K562 (cell line): ENCODE measurements around the gene CTDSP2. TPM values are rescaled to one million over a fixed set of nuclear protein-coding genes. Genes with fewer than 3 reads are reported as not detected.

Source experiments
- ATAC-seq: fragments of 200-7000 bp; cut with Tn5 transposase; 3 replicates; pipeline ENCODE4 v1.9.1; 2020; ENCODE audit warnings: moderate library complexity
- BruUV-seq: library from RNA; stranded (reverse); fragments of 400-500 nt; replicated peaks from 2 replicates; lab custom pipeline; 2021; lab: Mats Ljungman, UMichigan
- CTCF ChIA-PET: fragments of 300-600 bp; formaldehyde crosslinking; extraction: SDS; loops from one replicate; lab custom pipeline; 2021; ENCODE audit warnings: low intra/inter-chr PET ratio; lab: Yijun Ruan, JAX
- POLR2A ChIA-PET: fragments of 300-600, 350-650 bp; sonication (Branson Sonifier 250); formaldehyde crosslinking; extraction: SDS; loops from one replicate; lab custom pipeline; 2021; ENCODE audit warnings: antibody characterized with exemption, inconsistent platforms; lab: Yijun Ruan, JAX
- DNase-seq, 4 experiments: peaks; one replicate each; pipeline versions ENCODE4 v3.0.0 to v3.0.0-alpha.2; 2011 to 2018; ENCODE audit warnings: low spot score in 3 of 4, mixed read lengths in 3 of 4; ENCODE audit errors: extremely low read depth in 1 of 4
- FAIRE-seq: peaks from 2 replicates; lab custom pipeline; 2011; peaks lifted over from hg19 to GRCh38; lab: Jason Lieb, UNC
- H2AFZ ChIP-seq: 2 replicates; pipeline ENCODE4 v1.6.0; 2011; ENCODE audit warnings: low read depth, low read length, control low read depth, inconsistent platforms
- H3K27ac ChIP-seq: fragments of 200-600 bp; 3 replicates; pipeline ENCODE4 v1.8.0; 2011; ENCODE audit warnings: low read depth, mild to moderate bottlenecking, control low read depth, inconsistent platforms, low read length, moderate library complexity, mixed read lengths; ENCODE audit errors: extremely low read depth
- H3K27me3 ChIP-seq, 2 experiments: fragments of 300-600 bp in 1 of 2; 2 replicates in 1 of 2; 3 replicates in 1 of 2; pipeline versions ENCODE4 v1.6.0 to v1.8.0; 2011; ENCODE audit warnings: inconsistent platforms in 2 of 2, low read length in 2 of 2, mild to moderate bottlenecking in 1 of 2, mixed read lengths in 1 of 2, moderate library complexity in 1 of 2; ENCODE audit not compliant: control insufficient read depth in 2 of 2, insufficient read depth in 2 of 2
- H3K36me3 ChIP-seq: fragments of 300-600 bp; 3 replicates; pipeline ENCODE4 v1.8.0; 2011; ENCODE audit warnings: mild to moderate bottlenecking, low read length, inconsistent platforms; ENCODE audit not compliant: control insufficient read depth, insufficient read depth
- H3K4me1 ChIP-seq, 2 experiments: fragments of 200-600 bp in 1 of 2; replicated peaks in 1 of 2; 2 replicates in 1 of 2; 3 replicates in 1 of 2; pipeline versions ENCODE4 v1.5.1 to v1.8.0; 2011; ENCODE audit warnings: inconsistent platforms in 2 of 2, low read length in 2 of 2, mild to moderate bottlenecking in 1 of 2, mixed read lengths in 1 of 2, moderate library complexity in 1 of 2; ENCODE audit not compliant: control insufficient read depth in 2 of 2, insufficient read depth in 2 of 2
- H3K4me2 ChIP-seq: 2 replicates; pipeline ENCODE4 v1.6.1; 2011; ENCODE audit warnings: low read length, control low read depth, inconsistent platforms, mixed read lengths; ENCODE audit not compliant: insufficient read depth
- H3K4me3 ChIP-seq: fragments of 200-600 bp; sonication (generic), shearing (Covaris generic); 2 replicates; pipeline ENCODE4 v1.5.1; 2016; ENCODE audit warnings: control low read depth, inconsistent platforms
- H3K79me2 ChIP-seq: fragments of 200-600 bp; 3 replicates; pipeline ENCODE4 v1.8.0; 2011; ENCODE audit warnings: low read length, inconsistent platforms; ENCODE audit not compliant: control insufficient read depth, insufficient read depth
- H3K9ac ChIP-seq, 2 experiments: 2 replicates each; pipeline versions ENCODE4 v1.6.0 to v1.6.1; 2011; ENCODE audit warnings: low read depth in 2 of 2, low read length in 2 of 2, control low read depth in 1 of 2, inconsistent platforms in 1 of 2, mild to moderate bottlenecking in 1 of 2, mixed read lengths in 1 of 2; ENCODE audit not compliant: insufficient read depth in 1 of 2
- H3K9me1 ChIP-seq: one replicate; pipeline ENCODE4 v1.6.0; 2011; ENCODE audit warnings: inconsistent platforms, mild to moderate bottlenecking, low read length, moderate library complexity; ENCODE audit not compliant: control insufficient read depth, insufficient read depth
- H3K9me3 ChIP-seq: replicated peaks from 2 replicates; pipeline ENCODE4 v1.5.1; 2011; ENCODE audit warnings: low read depth, low read length, inconsistent platforms; ENCODE audit not compliant: control insufficient read depth, insufficient read depth
- H4K20me1 ChIP-seq: replicated peaks from 2 replicates; pipeline ENCODE4 v1.6.1; 2011; ENCODE audit warnings: low read length, inconsistent platforms, mixed read lengths; ENCODE audit not compliant: control insufficient read depth, insufficient read depth
- HMGN3 ChIP-seq: IDR thresholded peaks from 2 replicates; pipeline ENCODE4 v1.6.1; 2011; ENCODE audit warnings: borderline replicate concordance, low read depth, mild to moderate bottlenecking, mixed read lengths, low read length; ENCODE audit not compliant: insufficient read length; ENCODE audit errors: extremely low read depth
- RBM17 ChIP-seq: fragments of 200-400 bp; formaldehyde crosslinking; IDR thresholded peaks from 2 replicates; pipeline ENCODE4 v1.6.1; 2017; ENCODE audit warnings: low read depth, mild to moderate bottlenecking, low read length, borderline replicate concordance
- ZNF140 ChIP-seq: fragments of 250-450 bp; sonication (Bioruptor Pico); IDR thresholded peaks from 2 replicates; pipeline ENCODE4 v1.8.0; 2021; ENCODE audit warnings: moderate library complexity, mild to moderate bottlenecking, inconsistent platforms
- WGBS: fragments of 100-300 bp; shearing (Covaris generic); methylation state at CpG from one replicate; pipeline ENCODE4 v1.1.6; 2016; ENCODE audit warnings: low coverage, mixed read lengths; ENCODE audit not compliant: insufficient coverage; ENCODE audit errors: missing lambda C conversion rate; 5-methylcytosine and 5-hydroxymethylcytosine counted together
- in situ Hi-C: fragments of 300-500 bp; cut with MboI; formaldehyde crosslinking; loops from 4 replicates; pipeline ENCODE4 v1.15.0; 2018; ENCODE audit warnings: inconsistent platforms, mixed read lengths
- intact Hi-C: fragments of 100-400 bp; cut with micrococcal nuclease; formaldehyde crosslinking; loops from 2 replicates; pipeline ENCODE4 v1.14.2; 2022
- polyA plus RNA-seq, 8 experiments: library from polyadenylated mRNA; depleted of rRNA in 4 of 8; stranded (reverse) in 5 of 8; unstranded in 3 of 8; fragments of >200 nt; fragmentation: Nextera tagmentation in 2 of 8; fragmentation: Illumina TruSeq in 1 of 8; extraction: Ambion mirVana in 2 of 8; extraction: Trizol in 1 of 8; gene quantifications; 2 replicates each; pipeline versions ENCODE4 v1.2.1 to v1.2.3, GENCODE V29; 2011 to 2014; ENCODE audit warnings: inconsistent platforms in 1 of 8, missing spikeins in 1 of 8
- total RNA-seq, 7 experiments: library from RNA; depleted of rRNA in 6 of 7; stranded (reverse); fragments of >200 nt in 6 of 7; fragmentation: Illumina TruSeq in 2 of 7; extraction: Trizol in 2 of 7; gene quantifications; 2 replicates each; pipeline versions ENCODE4 v1.2.1 to v1.2.3, GENCODE V29; 2011 to 2021; ENCODE audit warnings: low replicate concordance in 1 of 7
- TF ChIP-seq, protein P1 (sequence below), 2 experiments: fragments of 450-650 bp; IDR thresholded peaks; 2 replicates each; pipeline ENCODE4 v1.6.1; 2016; ENCODE audit warnings: mild to moderate bottlenecking in 2 of 2, borderline replicate concordance in 1 of 2, low read depth in 1 of 2, moderate library complexity in 1 of 2
- TF ChIP-seq, protein P2 (sequence below): sonication (generic); formaldehyde crosslinking; IDR thresholded peaks from 2 replicates; pipeline ENCODE4 v1.8.0; 2022; ENCODE audit warnings: missing genetic modification reagents, mild to moderate bottlenecking, borderline replicate concordance
- TF ChIP-seq, protein P3 (sequence below): IDR thresholded peaks from 2 replicates; pipeline ENCODE4 v1.6.1; 2016; ENCODE audit warnings: missing genetic modification characterization, missing compliant biosample characterization

Gene CTDSP2
- total and polyA plus RNA-seq, 9 of the 15 experiments (the other 6 are each of a cell fraction or from before 2014, with no cell fraction given): 20.4 to 108 (median 47.7) TPM

- no peak for TF ChIP-seq ZNF140
Observed at GRCh38 chr12:57793920-57794319, 52.6 kb downstream of the CTDSP2 start (continued).

GRCh38 chr12:57783861-57784260, 62.7 kb downstream of the CTDSP2 start:
- H3K27ac ChIP-seq: no peak overlapping the region
- in situ Hi-C loops (no loop called here), intact Hi-C loops (no loop called here)
- H4K20me1 ChIP-seq: no peaks in the 10 kb centered on the region
- TSS peak; percentile 56 for BruUV-seq
- no peak for FAIRE-seq
- ChIA-PET POLR2A (interaction anchor here (1.0 to 1.3 kb wide), 4 partner anchors 11 to 27 kb away, joined by 3 to 5 read pairs (median 4); partner anchors contain the start of gene CYP27B1), CTCF (interaction anchor here (1.9 kb wide), 1 partner anchor 120 kb away, joined by 14 read pairs; no protein-coding TSS in a partner anchor)
- H2AFZ ChIP-seq: no peak overlapping the region
- H3K9me3 ChIP-seq: no peaks in the 10 kb centered on the region
- peak overlapping the region; percentile 96 for H3K4me2 ChIP-seq
- H3K9me1 ChIP-seq: no peaks in the 10 kb centered on the region
- H3K79me2 ChIP-seq: peaks cover 28% of the 10 kb centered on the region
- WGBS: 74% methylated on average over 10 of the region's 11 CpGs
- ATAC-seq: no peak
- TF ChIP-seq, protein P1, sequence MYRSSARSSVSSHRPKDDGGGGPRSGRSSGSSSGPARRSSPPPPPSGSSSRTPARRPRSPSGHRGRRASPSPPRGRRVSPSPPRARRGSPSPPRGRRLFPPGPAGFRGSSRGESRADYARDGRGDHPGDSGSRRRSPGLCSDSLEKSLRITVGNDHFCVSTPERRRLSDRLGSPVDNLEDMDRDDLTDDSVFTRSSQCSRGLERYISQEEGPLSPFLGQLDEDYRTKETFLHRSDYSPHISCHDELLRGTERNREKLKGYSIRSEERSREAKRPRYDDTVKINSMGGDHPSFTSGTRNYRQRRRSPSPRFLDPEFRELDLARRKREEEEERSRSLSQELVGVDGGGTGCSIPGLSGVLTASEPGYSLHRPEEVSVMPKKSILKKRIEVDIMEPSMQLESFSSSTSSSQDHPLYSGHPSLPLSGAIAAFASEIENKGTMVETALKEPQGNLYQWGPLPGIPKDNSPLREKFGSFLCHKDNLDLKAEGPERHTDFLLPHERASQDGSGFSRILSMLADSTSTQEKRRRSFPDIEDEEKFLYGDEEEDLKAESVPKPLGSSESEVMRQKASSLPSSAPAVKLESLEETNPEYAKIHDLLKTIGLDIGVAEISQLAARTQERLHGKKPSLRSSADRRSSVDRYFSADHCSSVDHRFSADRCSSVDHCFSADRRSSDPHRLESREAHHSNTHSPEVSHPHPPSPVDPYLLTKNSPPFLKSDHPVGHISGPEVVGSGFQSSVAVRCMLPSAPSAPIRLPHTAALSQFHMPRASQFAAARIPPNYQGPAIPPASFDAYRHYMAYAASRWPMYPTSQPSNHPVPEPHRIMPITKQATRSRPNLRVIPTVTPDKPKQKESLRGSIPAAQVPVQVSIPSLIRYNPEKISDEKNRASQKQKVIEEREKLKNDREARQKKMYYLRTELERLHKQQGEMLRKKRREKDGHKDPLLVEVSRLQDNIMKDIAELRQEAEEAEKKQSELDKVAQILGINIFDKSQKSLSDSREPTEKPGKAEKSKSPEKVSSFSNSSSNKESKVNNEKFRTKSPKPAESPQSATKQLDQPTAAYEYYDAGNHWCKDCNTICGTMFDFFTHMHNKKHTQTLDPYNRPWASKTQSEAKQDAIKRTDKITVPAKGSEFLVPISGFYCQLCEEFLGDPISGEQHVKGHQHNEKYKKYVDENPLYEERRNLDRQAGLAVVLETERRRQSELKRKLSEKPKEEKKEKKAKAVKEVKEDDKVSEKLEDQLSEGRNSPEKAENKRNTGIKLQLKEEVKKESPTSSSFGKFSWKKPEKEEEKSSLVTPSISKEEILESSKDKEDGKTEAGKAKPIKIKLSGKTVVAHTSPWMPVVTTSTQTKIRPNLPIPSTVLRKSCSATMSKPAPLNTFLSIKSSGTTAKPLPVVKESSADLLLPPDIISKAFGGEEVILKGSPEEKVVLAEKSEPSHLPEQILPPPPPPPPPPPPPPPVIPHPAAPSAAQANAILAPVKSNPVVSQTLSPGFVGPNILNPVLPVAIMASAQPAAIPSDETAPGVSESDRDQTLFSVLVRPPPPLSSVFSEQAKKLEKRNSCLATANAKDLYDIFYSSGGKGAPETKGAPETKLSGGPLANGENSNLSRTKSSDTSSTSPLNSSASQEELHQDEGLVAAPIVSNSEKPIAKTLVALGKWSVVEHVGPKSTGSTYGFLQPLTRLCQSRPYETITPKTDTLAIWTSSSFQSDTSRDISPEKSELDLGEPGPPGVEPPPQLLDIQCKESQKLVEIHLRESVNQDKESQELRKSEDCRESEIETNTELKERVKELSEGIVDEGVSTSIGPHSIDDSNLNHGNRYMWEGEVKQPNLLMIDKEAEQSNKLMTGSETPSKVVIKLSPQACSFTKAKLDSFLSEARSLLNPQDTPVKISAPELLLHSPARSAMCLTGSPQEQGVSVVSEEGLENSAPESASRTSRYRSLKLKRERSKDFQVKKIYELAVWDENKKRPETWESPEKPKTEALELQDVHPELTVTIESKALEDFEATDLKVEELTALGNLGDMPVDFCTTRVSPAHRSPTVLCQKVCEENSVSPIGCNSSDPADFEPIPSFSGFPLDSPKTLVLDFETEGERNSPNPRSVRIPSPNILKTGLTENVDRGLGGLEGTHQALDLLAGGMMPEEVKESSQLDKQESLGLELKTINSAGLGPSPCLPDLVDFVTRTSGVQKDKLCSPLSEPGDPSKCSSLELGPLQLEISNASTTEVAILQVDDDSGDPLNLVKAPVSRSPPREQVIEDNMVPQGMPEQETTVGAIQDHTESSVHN (IDR thresholded peaks at IDR 0.05; ENCODE audit: borderline replicate concordance in 1 of 2, low read depth in 1 of 2): no peak
- TF ChIP-seq RBM17: no peak
- no peak for TF ChIP-seq HMGN3
- TF ChIP-seq, protein P2, sequence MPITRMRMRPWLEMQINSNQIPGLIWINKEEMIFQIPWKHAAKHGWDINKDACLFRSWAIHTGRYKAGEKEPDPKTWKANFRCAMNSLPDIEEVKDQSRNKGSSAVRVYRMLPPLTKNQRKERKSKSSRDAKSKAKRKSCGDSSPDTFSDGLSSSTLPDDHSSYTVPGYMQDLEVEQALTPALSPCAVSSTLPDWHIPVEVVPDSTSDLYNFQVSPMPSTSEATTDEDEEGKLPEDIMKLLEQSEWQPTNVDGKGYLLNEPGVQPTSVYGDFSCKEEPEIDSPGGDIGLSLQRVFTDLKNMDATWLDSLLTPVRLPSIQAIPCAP (CRISPR knock-in tag): no peak
- TF ChIP-seq, protein P3, sequence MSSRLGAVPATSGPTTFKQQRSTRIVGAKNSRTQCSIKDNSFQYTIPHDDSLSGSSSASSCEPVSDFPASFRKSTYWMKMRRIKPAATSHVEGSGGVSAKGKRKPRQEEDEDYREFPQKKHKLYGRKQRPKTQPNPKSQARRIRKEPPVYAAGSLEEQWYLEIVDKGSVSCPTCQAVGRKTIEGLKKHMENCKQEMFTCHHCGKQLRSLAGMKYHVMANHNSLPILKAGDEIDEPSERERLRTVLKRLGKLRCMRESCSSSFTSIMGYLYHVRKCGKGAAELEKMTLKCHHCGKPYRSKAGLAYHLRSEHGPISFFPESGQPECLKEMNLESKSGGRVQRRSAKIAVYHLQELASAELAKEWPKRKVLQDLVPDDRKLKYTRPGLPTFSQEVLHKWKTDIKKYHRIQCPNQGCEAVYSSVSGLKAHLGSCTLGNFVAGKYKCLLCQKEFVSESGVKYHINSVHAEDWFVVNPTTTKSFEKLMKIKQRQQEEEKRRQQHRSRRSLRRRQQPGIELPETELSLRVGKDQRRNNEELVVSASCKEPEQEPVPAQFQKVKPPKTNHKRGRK (tag): no peak
- H3K4me3 ChIP-seq: no peak overlapping the region
- no peaks in the 10 kb centered on the region for H3K27me3 ChIP-seq
- no peak for DNase-seq
- peak overlapping the region in 1 of 2 experiments; percentile 99; a peak in 1 of 4 replicates for H3K9ac ChIP-seq
- H3K36me3 ChIP-seq: peaks cover 57% of the 10 kb centered on the region
- H3K4me1 ChIP-seq: peaks cover 8 to 12% of the 10 kb centered on the region in 2 experiments; a peak in 4 of 5 replicates
